H1 (cell line): Measurements from ENCODE around the gene ADCY6. TPM values are rescaled to one million over a fixed set of nuclear protein-coding genes. Genes with fewer than 3 reads are reported as not detected.

Experiments used
- CTCF ChIA-PET: fragments of 300-600 bp; sonication (Branson Sonifier 250); formaldehyde crosslinking; loops from one replicate; lab custom pipeline; 2021; ENCODE audit not compliant: partially characterized antibody; lab: Charles Lee
- POLR2A ChIA-PET: fragments of 300-600 bp; sonication (Branson Sonifier 250); formaldehyde crosslinking; loops from one replicate; lab custom pipeline; 2021; ENCODE audit warnings: inconsistent platforms; ENCODE audit not compliant: partially characterized antibody; lab: Charles Lee
- DNase-seq, 2 experiments: peaks; one replicate each; pipeline versions ENCODE4 v3.0.0 to v3.0.0-alpha.2; 2010 to 2022; ENCODE audit warnings: low spot score in 2 of 2, low read depth in 1 of 2, mixed read lengths in 1 of 2
- FAIRE-seq: peaks from 2 replicates; lab custom pipeline; 2011; peaks lifted over from hg19 to GRCh38; lab: Jason Lieb, UNC
- H2AFZ ChIP-seq: 2 replicates; pipeline ENCODE4 v1.8.1; 2012; ENCODE audit warnings: low read length, inconsistent platforms
- H2AK5ac ChIP-seq: 2 replicates; pipeline ENCODE4 v1.6.1; 2013; ENCODE audit warnings: low read depth, low read length
- H2BK120ac ChIP-seq: replicated peaks from 2 replicates; pipeline ENCODE3; 2013; ENCODE audit warnings: low read depth, low read length, inconsistent platforms
- H2BK12ac ChIP-seq: 2 replicates; pipeline ENCODE4 v1.6.1; 2013; ENCODE audit warnings: low read depth, low read length
- H2BK15ac ChIP-seq: 2 replicates; pipeline ENCODE4 v1.6.1; 2013; ENCODE audit warnings: low read length
- H2BK20ac ChIP-seq: 2 replicates; pipeline ENCODE4 v1.6.1; 2013; ENCODE audit warnings: low read length
- H2BK5ac ChIP-seq: 2 replicates; pipeline ENCODE4 v1.6.1; 2013; ENCODE audit warnings: low read depth, low read length
- H3K14ac ChIP-seq: 2 replicates; pipeline ENCODE4 v1.6.1; 2013; ENCODE audit warnings: inconsistent platforms; ENCODE audit not compliant: insufficient read length
- H3K18ac ChIP-seq: 2 replicates; pipeline ENCODE4 v1.6.1; 2013; ENCODE audit warnings: low read length; ENCODE audit errors: extremely low read depth
- H3K23ac ChIP-seq: 2 replicates; pipeline ENCODE4 v1.6.1; 2013; ENCODE audit warnings: inconsistent platforms; ENCODE audit not compliant: insufficient read length
- H3K23me2 ChIP-seq: 2 replicates; pipeline ENCODE4 v1.6.1; 2013; ENCODE audit warnings: low read depth, low read length
- H3K27ac ChIP-seq: 2 replicates; pipeline ENCODE4 v1.6.1; 2011; ENCODE audit warnings: low read depth, low read length, inconsistent platforms
- H3K27me3 ChIP-seq, 4 experiments: replicated peaks in 1 of 4; 1 replicate in 1 of 4; 2 replicates in 3 of 4; pipeline versions ENCODE4 v1.6.1 to v1.8.1; 2011 to 2013; ENCODE audit warnings: low read length in 3 of 4, mild to moderate bottlenecking in 3 of 4, inconsistent platforms in 2 of 4, mixed read lengths in 2 of 4, moderate library complexity in 1 of 4; ENCODE audit not compliant: control insufficient read depth in 3 of 4, insufficient read depth in 3 of 4; ENCODE audit errors: extremely low read depth in 1 of 4
- H3K36me3 ChIP-seq, 4 experiments: 2 replicates each; pipeline versions ENCODE4 v1.6.1 to v1.8.1; 2011 to 2013; ENCODE audit warnings: mild to moderate bottlenecking in 4 of 4, low read length in 3 of 4, moderate library complexity in 2 of 4, control low read depth in 1 of 4, inconsistent platforms in 1 of 4; ENCODE audit not compliant: insufficient read depth in 4 of 4, control insufficient read depth in 2 of 4
- H3K4ac ChIP-seq: replicated peaks from 2 replicates; pipeline ENCODE3; 2013; ENCODE audit warnings: low read length, low read depth, mixed read lengths, inconsistent platforms; ENCODE audit not compliant: insufficient read length
- H3K4me1 ChIP-seq, 4 experiments: replicated peaks in 1 of 4; 1 replicate in 1 of 4; 2 replicates in 3 of 4; pipeline versions ENCODE4 v1.6.1 to v1.8.1; 2011 to 2013; ENCODE audit warnings: low read length in 3 of 4, inconsistent platforms in 2 of 4, mixed read lengths in 1 of 4; ENCODE audit not compliant: insufficient read depth in 4 of 4, control insufficient read depth in 3 of 4
- H3K4me2 ChIP-seq, 2 experiments: 2 replicates each; pipeline versions ENCODE4 v1.6.1 to v1.8.1; 2011 to 2013; ENCODE audit warnings: low read depth in 2 of 2, low read length in 2 of 2, control low read depth in 1 of 2, inconsistent platforms in 1 of 2, mild to moderate bottlenecking in 1 of 2; ENCODE audit not compliant: insufficient read depth in 1 of 2
- H3K4me3 ChIP-seq, 4 experiments: fragments of 200-600, 300-600 bp in 1 of 4; sonication (generic), shearing (Covaris generic), sonication (Bioruptor Twin) in 1 of 4; 2 replicates each; pipeline versions ENCODE4 v1.5.1 to v1.8.1; 2011 to 2016; ENCODE audit warnings: low read length in 4 of 4, low read depth in 3 of 4, control low read depth in 2 of 4, inconsistent platforms in 2 of 4, mild to moderate bottlenecking in 2 of 4, mixed read lengths in 1 of 4, moderate library complexity in 1 of 4; ENCODE audit not compliant: insufficient read depth in 2 of 4; ENCODE audit errors: extremely low read depth in 1 of 4
- H3K56ac ChIP-seq: replicated peaks from 2 replicates; pipeline ENCODE3; 2013; ENCODE audit warnings: low read depth, mild to moderate bottlenecking, mixed read lengths, low read length, inconsistent platforms; ENCODE audit not compliant: insufficient read length
- H3K79me1 ChIP-seq: 2 replicates; pipeline ENCODE4 v1.6.1; 2013; ENCODE audit warnings: low read depth, low read length, control low read depth
- H3K79me2 ChIP-seq, 2 experiments: 2 replicates each; pipeline versions ENCODE4 v1.6.1 to v1.8.1; 2012 to 2013; ENCODE audit warnings: low read length in 2 of 2, mild to moderate bottlenecking in 2 of 2, inconsistent platforms in 1 of 2; ENCODE audit not compliant: insufficient read depth in 2 of 2, control insufficient read depth in 1 of 2
- H3K9ac ChIP-seq, 4 experiments: replicated peaks in 1 of 4; 1 replicate in 1 of 4; 2 replicates in 3 of 4; pipeline versions ENCODE4 v1.6.1 to v1.8.1; 2011 to 2013; ENCODE audit warnings: low read depth in 3 of 4, low read length in 3 of 4, control low read depth in 2 of 4, mild to moderate bottlenecking in 2 of 4, moderate library complexity in 2 of 4, inconsistent platforms in 1 of 4; ENCODE audit errors: extremely low read depth in 1 of 4
- H3K9me3 ChIP-seq, 2 experiments: 2 replicates each; pipeline versions ENCODE4 v1.6.1 to v1.8.1; 2012 to 2013; ENCODE audit warnings: mild to moderate bottlenecking in 2 of 2, moderate library complexity in 2 of 2, control low read depth in 1 of 2, inconsistent platforms in 1 of 2, low read depth in 1 of 2, low read length in 1 of 2, mixed read lengths in 1 of 2; ENCODE audit not compliant: insufficient read depth in 2 of 2
- H4K20me1 ChIP-seq, 2 experiments: replicated peaks in 1 of 2; 2 replicates each; pipeline versions ENCODE3 to v1.8.1; 2011 to 2013; ENCODE audit warnings: inconsistent platforms in 2 of 2, low read length in 2 of 2, mild to moderate bottlenecking in 1 of 2; ENCODE audit not compliant: insufficient read depth in 2 of 2, control insufficient read depth in 1 of 2
- H4K5ac ChIP-seq: 2 replicates; pipeline ENCODE4 v1.6.1; 2013; ENCODE audit warnings: low read length, low read depth, mixed read lengths, inconsistent platforms; ENCODE audit not compliant: insufficient read length
- H4K8ac ChIP-seq: 2 replicates; pipeline ENCODE4 v1.8.0; 2013; ENCODE audit warnings: mild to moderate bottlenecking, moderate library complexity, low read length, inconsistent platforms; ENCODE audit not compliant: insufficient read depth; ENCODE audit errors: extremely low read depth
- H4K91ac ChIP-seq: replicated peaks from 2 replicates; pipeline ENCODE3; 2013; ENCODE audit warnings: low read length, mixed read lengths, inconsistent platforms; ENCODE audit not compliant: insufficient read length
- ASH2L ChIP-seq: fragments of 200-600, 300-600 bp; sonication (generic); IDR thresholded peaks from one replicate; pipeline ENCODE4 v1.7.1; 2017; ENCODE audit warnings: low read length
- ATF3 ChIP-seq: IDR thresholded peaks from 2 replicates; pipeline ENCODE4 v1.6.1; 2011; ENCODE audit warnings: low read depth, mild to moderate bottlenecking, low read length; ENCODE audit not compliant: insufficient read depth
- CBX8 ChIP-seq: fragments of 300-800, 300-1000 bp; sonication (generic); IDR thresholded peaks from 2 replicates; pipeline ENCODE4 v1.7.1; 2016; ENCODE audit warnings: low read depth, low read length, borderline replicate concordance
- CTBP2 ChIP-seq: IDR thresholded peaks from 2 replicates; pipeline ENCODE4 v1.7.0; 2011; ENCODE audit warnings: borderline replicate concordance, mild to moderate bottlenecking, moderate library complexity, mixed read lengths, low read length; ENCODE audit not compliant: insufficient read depth, insufficient read length
- EP300 ChIP-seq, 2 experiments: IDR thresholded peaks; 1 replicate in 1 of 2; 2 replicates in 1 of 2; pipeline ENCODE4 v1.6.1; 2011 to 2012; ENCODE audit warnings: low read depth in 2 of 2, low read length in 2 of 2, mild to moderate bottlenecking in 2 of 2, borderline replicate concordance in 1 of 2, inconsistent platforms in 1 of 2, moderate library complexity in 1 of 2
- FOSL1 ChIP-seq: IDR thresholded peaks from 2 replicates; pipeline ENCODE4 v1.6.1; 2011; ENCODE audit warnings: mild to moderate bottlenecking, low read depth, low read length, moderate library complexity; ENCODE audit not compliant: insufficient read depth
- HDAC2 ChIP-seq, 2 experiments: fragments of 300-600 bp in 1 of 2; sonication (generic) in 1 of 2; IDR thresholded peaks; 2 replicates each; pipeline ENCODE4 v1.6.1; 2011 to 2012; ENCODE audit warnings: low read depth in 2 of 2, low read length in 2 of 2, mild to moderate bottlenecking in 2 of 2, moderate library complexity in 2 of 2, borderline replicate concordance in 1 of 2, inconsistent platforms in 1 of 2
- SIN3A ChIP-seq, 2 experiments: IDR thresholded peaks in 1 of 2; conservative IDR thresholded peaks in 1 of 2; 2 replicates each; pipeline ENCODE4 v1.6.1; 2011 to 2012; ENCODE audit warnings: low read length in 2 of 2, improper control_type of control experiment in 1 of 2, low read depth in 1 of 2, mild to moderate bottlenecking in 1 of 2
- SIX5 ChIP-seq: IDR thresholded peaks from 2 replicates; pipeline ENCODE4 v1.6.1; 2011; ENCODE audit warnings: mild to moderate bottlenecking, low read depth, low read length
- SP2 ChIP-seq: IDR thresholded peaks from 2 replicates; pipeline ENCODE4 v1.6.1; 2012; ENCODE audit warnings: mild to moderate bottlenecking, low read length, inconsistent platforms
- TCF12 ChIP-seq: IDR thresholded peaks from 2 replicates; pipeline ENCODE4 v1.6.1; 2011; ENCODE audit warnings: low read depth, mild to moderate bottlenecking, low read length
- WGBS, 2 experiments: shearing (Covaris generic) in 1 of 2; methylation state at CpG; one replicate each; pipeline versions ENCODE4 v1.1.6 to v1.1.7; 2013 to 2015; ENCODE audit warnings: low lambda C conversion rate in 2 of 2, mixed read lengths in 2 of 2, inconsistent platforms in 1 of 2, low coverage in 1 of 2, missing lambda C conversion rate in 1 of 2; ENCODE audit not compliant: insufficient replicate concordance in 2 of 2, insufficient coverage in 1 of 2, insufficient read length in 1 of 2; ENCODE audit errors: extremely low coverage in 1 of 2, missing lambda C conversion rate in 1 of 2; 5-methylcytosine and 5-hydroxymethylcytosine counted together
- polyA plus RNA-seq, 7 experiments: library from polyadenylated mRNA; depleted of rRNA in 3 of 7; stranded (reverse) in 5 of 7; unstranded in 2 of 7; fragments of >200 nt in 5 of 7; fragments of 200-250 nt in 2 of 7; gene quantifications; 1 replicate in 5 of 7; 2 replicates in 1 of 7; 4 replicates in 1 of 7; pipeline versions ENCODE4 v1.2.1 to v1.2.3, GENCODE V29; 2011 to 2013; ENCODE audit warnings: missing spikeins in 2 of 7, mixed read lengths in 2 of 7
- total RNA-seq: library from RNA; stranded (reverse); fragmentation: NEBNext Ultra II Directional; extraction: Animal tissue kit (Norgen Biotek cat#: 25700); gene quantifications from 2 replicates; pipeline ENCODE4 v1.2.1, GENCODE V29; 2021
- TF ChIP-seq, protein P1 (sequence below): IDR thresholded peaks from 2 replicates; pipeline ENCODE4 v1.6.1; 2012; ENCODE audit warnings: inconsistent platforms

The ADCY6 gene
- total and polyA plus RNA-seq, 2 of the 8 experiments (the other 6 are each of a cell fraction or from before 2014, with no cell fraction given) = 11.7 to 17.5 TPM

- H3K79me2 ChIP-seq = no peaks in the 10 kb centered on the region
- no peaks in the 10 kb centered on the region for H4K20me1 ChIP-seq
- H4K91ac ChIP-seq = no peak overlapping the region
- no peaks in the 10 kb centered on the region for H3K9me3 ChIP-seq
- WGBS, 2 experiments = 78% methylated on average over 3 of the region's 3 CpGs; no CpG with 5 or more reads in 1 of the 2 experiments
- H2BK20ac ChIP-seq = no peak overlapping the region
- H2BK12ac ChIP-seq = no peak overlapping the region
- H4K8ac ChIP-seq = no peak overlapping the region
- no peak overlapping the region for H2AFZ ChIP-seq
- H3K18ac ChIP-seq = no peak overlapping the region
- no peaks in the 10 kb centered on the region for H3K36me3 ChIP-seq
- no peak overlapping the region for H2BK15ac ChIP-seq
- no peak overlapping the region for H3K4ac ChIP-seq
- no peak overlapping the region for H3K4me3 ChIP-seq
- no peak overlapping the region for H3K9ac ChIP-seq
- H4K5ac ChIP-seq = no peak overlapping the region
- no peak overlapping the region for H2AK5ac ChIP-seq
- no peak for FAIRE-seq
- no peak overlapping the region for H2BK120ac ChIP-seq
- H3K56ac ChIP-seq = no peak overlapping the region
- no peak overlapping the region for H3K14ac ChIP-seq
- peaks cover 4 to 5% (median 4%) of the 10 kb centered on the region in 4 experiments; a peak in 5 of 7 replicates for H3K4me1 ChIP-seq
- CTCF ChIA-PET = interaction anchor here (0.5 to 11.1 kb wide), 31 partner anchors 10 to 641 kb away, joined by 3 to 205 read pairs (median 4); no protein-coding TSS in a partner anchor
- no peak overlapping the region for H2BK5ac ChIP-seq
- H3K23me2 ChIP-seq = peaks cover under 1% of the 10 kb centered on the region; the same call in 1 of the 2 replicates
- no peak overlapping the region for H3K23ac ChIP-seq
- DNase-seq = no peak
- H3K79me1 ChIP-seq = no peaks in the 10 kb centered on the region
- H3K27me3 ChIP-seq = no peaks in the 10 kb centered on the region
- no peak overlapping the region for H3K27ac ChIP-seq
- POLR2A ChIA-PET = interaction anchor here (1.0 to 2.1 kb wide), 5 partner anchors 9 to 113 kb away, joined by 3 to 4 read pairs (median 3); partner anchors contain the start of gene KANSL2
- no peak overlapping the region for H3K4me2 ChIP-seq
- TF ChIP-seq SP2 (no peak), TCF12 (no peak), HDAC2 (IDR thresholded peaks at IDR 0.05; ENCODE audit: borderline replicate concordance in 1 of 2, low read depth in 2 of 2, low read length in 2 of 2) (no peak), EP300 (IDR thresholded peaks at IDR 0.05; ENCODE audit: borderline replicate concordance in 1 of 2, low read depth in 2 of 2, low read length in 2 of 2) (no peak), SIX5 (no peak), ATF3 (no peak), CBX8 (no peak), ASH2L (no peak), CTBP2 (no peak), SIN3A (conservative IDR thresholded peaks at IDR 0.05 in 1 of 2, IDR thresholded peaks at IDR 0.05 in 1 of 2; ENCODE audit: low read depth in 1 of 2, low read length in 2 of 2) (no peak), FOSL1 (no peak)
- TF ChIP-seq, protein P1, sequence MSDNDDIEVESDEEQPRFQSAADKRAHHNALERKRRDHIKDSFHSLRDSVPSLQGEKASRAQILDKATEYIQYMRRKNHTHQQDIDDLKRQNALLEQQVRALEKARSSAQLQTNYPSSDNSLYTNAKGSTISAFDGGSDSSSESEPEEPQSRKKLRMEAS = no peak
Observed at GRCh38 chr12:48794870-48795269, 6.0 kb upstream of the ADCY6 start.
